ENCODE measurements around the gene PPM1K.

Gene PPM1K

DNA sequence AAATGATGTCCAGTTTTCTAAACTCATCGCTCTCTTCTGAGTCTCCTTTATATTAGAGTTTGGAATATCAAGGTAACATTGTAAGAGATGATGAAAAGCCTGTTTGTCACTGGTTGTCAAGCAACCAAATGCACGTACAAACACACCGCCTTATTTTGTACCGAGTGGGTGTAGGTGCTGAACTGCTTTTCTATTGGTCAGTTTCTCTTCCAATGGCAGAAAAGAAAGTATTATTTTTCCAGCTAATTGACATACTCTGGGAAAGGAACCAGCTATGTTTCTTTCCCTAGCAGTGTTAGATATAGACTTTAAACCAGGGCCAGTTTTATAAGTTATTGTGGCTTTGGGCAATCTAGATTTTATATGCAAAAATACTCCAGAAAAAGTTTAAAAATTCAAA is 6.6 kb upstream of the PPM1K start:
- DNase-seq (ENCODE audit: low read depth): peak; percentile 77
- H3K4me3 ChIP-seq (ENCODE audit: low read depth, low read length): no peak overlapping the region
- no peak for TF ChIP-seq CTCF (conservative IDR thresholded peaks at IDR 0.05; ENCODE audit: low read depth, low read length)

- TF ChIP-seq CTCF (conservative IDR thresholded peaks at IDR 0.05; ENCODE audit: low read depth, low read length): no peak
- H3K4me3 ChIP-seq (ENCODE audit: low read depth, low read length): no peak overlapping the region
- DNase-seq (ENCODE audit: low read depth): peak; percentile 78
Observed at GRCh38 chr4:88286897-88287296, 2.5 kb upstream of the PPM1K start.

- no peak for TF ChIP-seq CTCF (conservative IDR thresholded peaks at IDR 0.05; ENCODE audit: low read depth, low read length)
- H3K4me3 ChIP-seq (ENCODE audit: low read depth, low read length): peak overlapping the region; percentile 75
- no peak for DNase-seq (ENCODE audit: low read depth)
Observed at GRCh38 chr4:88285235-88285653, 883 bp upstream of the PPM1K start.

DNA sequence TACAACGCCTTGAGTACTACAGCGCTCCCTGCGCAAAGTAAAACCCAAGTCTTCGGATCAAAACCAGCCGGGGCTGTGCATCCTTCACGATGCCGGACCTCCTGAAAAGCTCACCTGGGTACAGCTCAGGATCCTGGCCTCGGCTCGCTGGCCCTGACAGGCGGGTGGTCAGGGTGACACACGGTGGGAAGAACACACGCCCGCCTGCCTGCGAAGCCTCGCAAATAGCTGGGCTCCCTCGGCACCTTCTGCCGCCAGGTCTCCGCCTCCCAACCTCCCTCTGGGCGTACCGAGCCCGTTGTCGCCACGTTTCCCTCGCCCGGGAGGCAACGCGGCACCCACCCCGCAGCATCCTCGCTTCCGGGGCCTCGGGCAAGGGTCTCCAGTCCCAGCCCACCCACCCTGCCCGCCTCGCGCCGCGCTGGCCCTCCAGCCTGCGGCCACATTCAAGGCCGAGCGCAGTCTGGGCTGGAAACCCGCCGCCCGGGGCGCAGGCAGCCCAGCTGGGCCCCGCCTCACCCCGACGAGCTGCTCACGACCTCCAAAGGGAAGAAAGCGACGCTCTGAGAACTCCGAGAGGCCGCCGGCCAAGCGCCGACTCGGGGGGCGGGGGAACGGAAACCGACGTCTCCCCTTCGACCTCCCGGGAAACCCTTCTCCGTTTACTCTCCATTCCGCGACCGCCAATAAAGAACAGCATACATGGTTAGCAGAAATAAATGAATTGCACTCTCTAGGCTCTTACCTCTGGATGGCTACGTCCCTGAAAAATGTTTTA is 511 bp downstream of the PPM1K start:
- no peak for TF ChIP-seq CTCF (conservative IDR thresholded peaks at IDR 0.05; ENCODE audit: low read depth, low read length)
- DNase-seq (ENCODE audit: low read depth): peak; percentile 77

GRCh38 chr4:88280228-88280795 is 4.0 kb downstream of the PPM1K start:
- DNase-seq (ENCODE audit: low read depth): no peak
- TF ChIP-seq CTCF (conservative IDR thresholded peaks at IDR 0.05; ENCODE audit: low read depth, low read length): no peak
- no peak overlapping the region for H3K4me3 ChIP-seq (ENCODE audit: low read depth, low read length)

More for the DNA sequence above, 511 bp downstream of the PPM1K start:
- H3K4me3 ChIP-seq (ENCODE audit: low read depth, low read length): peak overlapping the region; percentile 81

DNA sequence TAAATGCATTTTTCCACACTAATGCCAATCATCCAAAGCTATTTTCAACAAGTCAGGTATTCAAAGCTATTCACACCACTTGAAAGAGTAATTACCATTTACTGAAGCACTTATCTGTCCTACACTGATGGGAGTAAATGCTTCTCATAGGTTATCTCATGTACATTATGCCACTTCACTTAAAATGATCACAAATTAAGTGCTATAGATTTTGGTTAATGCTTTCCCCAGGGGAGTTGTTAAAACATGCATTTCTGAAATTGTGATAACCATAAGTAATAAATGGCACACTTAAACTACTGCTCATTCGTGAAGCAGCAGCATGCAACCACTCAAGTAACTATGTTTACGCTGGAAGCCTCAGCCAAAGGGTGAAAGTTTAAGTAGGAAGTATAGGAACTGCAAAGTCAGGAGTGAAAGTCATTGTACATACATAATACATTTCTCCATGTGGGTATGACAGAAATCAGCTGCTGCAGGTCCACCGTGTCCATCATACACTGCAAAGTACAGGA is 6.6 kb downstream of the PPM1K start:
- no peak for TF ChIP-seq CTCF (conservative IDR thresholded peaks at IDR 0.05; ENCODE audit: low read depth, low read length)
- no peak for DNase-seq (ENCODE audit: low read depth)
- no peak overlapping the region for H3K4me3 ChIP-seq (ENCODE audit: low read depth, low read length)

Measured in choroid plexus epithelial cell (primary cell).